NCI-H226 (cell line): Measurements from ENCODE around the gene TGFBR3L.
"Not testable (repeated sequence)": the region's sequence is repeated elsewhere in the genome, so short reads cannot be mapped to it uniquely, and the experiment has no call there.

Experiments used
- DNase-seq: peaks from one replicate; pipeline ENCODE4 v3.0.0-alpha.2; 2015

TGFBR3L gene

GRCh38 chr19:7928741-7929701, 14.4 kb downstream of the TGFBR3L start:
- peak; percentile 83 for DNase-seq

- DNase-seq: not testable (repeated sequence)
Observed at GRCh38 chr19:7930030-7930429, 15.4 kb downstream of the TGFBR3L start.

GRCh38 chr19:7930765-7931164, 16.1 kb downstream of the TGFBR3L start:
- no peak for DNase-seq

GRCh38 chr19:7931221-7932061, 16.8 kb downstream of the TGFBR3L start:
- DNase-seq: no peak

- DNase-seq: no peak
Observed at GRCh38 chr19:7932276-7932929, 17.8 kb downstream of the TGFBR3L start.

- no peak for DNase-seq
Observed at GRCh38 chr19:7932930-7933300, 18.3 kb downstream of the TGFBR3L start.

GRCh38 chr19:7933411-7933810, 18.8 kb downstream of the TGFBR3L start:
- no peak for DNase-seq

GRCh38 chr19:7933828-7934725, 19.4 kb downstream of the TGFBR3L start:
- no peak for DNase-seq

GRCh38 chr19:7934766-7935165, 20.1 kb downstream of the TGFBR3L start:
- no peak for DNase-seq

- DNase-seq: no peak
Observed at GRCh38 chr19:7940841-7941240, 26.2 kb downstream of the TGFBR3L start.

- no peak for DNase-seq
Observed at GRCh38 chr19:7941895-7942596, 27.4 kb downstream of the TGFBR3L start.

GRCh38 chr19:7942981-7943443, 28.4 kb downstream of the TGFBR3L start:
- DNase-seq: no peak

- DNase-seq: peak; percentile 99
Observed at GRCh38 chr19:7943444-7944176, 29.0 kb downstream of the TGFBR3L start, which contains the start of gene TIMM44. TSS of gene TIMM44 (minus strand) at chr19:7943666. CDS start at chr19:7943651, 15 bp downstream.

- DNase-seq: peak; percentile 70
Observed at GRCh38 chr19:7944177-7944761, 29.6 kb downstream of the TGFBR3L start.

- peak; percentile 75 for DNase-seq
Observed at GRCh38 chr19:7947939-7948338, 33.3 kb downstream of the TGFBR3L start.

- peak; percentile 78 for DNase-seq
Observed at GRCh38 chr19:7953060-7953459, 38.4 kb downstream of the TGFBR3L start.

- DNase-seq: peak; percentile 12
Observed at GRCh38 chr19:7953576-7953975, 38.9 kb downstream of the TGFBR3L start.

GRCh38 chr19:7955696-7956095, 41.1 kb downstream of the TGFBR3L start:
- DNase-seq: no peak

- DNase-seq: no peak
Observed at GRCh38 chr19:7959211-7959610, 44.6 kb downstream of the TGFBR3L start.

- not testable (repeated sequence) for DNase-seq
Observed at GRCh38 chr19:7961082-7961481, 46.5 kb downstream of the TGFBR3L start.
